Endothelial cell (in vitro differentiated cells): Measurements from ENCODE around the gene HAGHL. TPM values are rescaled to one million over a fixed set of nuclear protein-coding genes. Genes with fewer than 3 reads are reported as not detected.

Source experiments
- DNase-seq: peaks from one replicate; pipeline ENCODE4 v3.0.0; 2021; ENCODE audit warnings: low spot score
- H3K27ac Mint-ChIP-seq: one replicate; pipeline ENCODE4 v1.8.0; 2021; ENCODE audit warnings: mixed read lengths, inconsistent platforms; ENCODE audit not compliant: unreplicated experiment
- H3K27me3 Mint-ChIP-seq: one replicate; pipeline ENCODE4 v1.8.0; 2021; ENCODE audit warnings: mild to moderate bottlenecking, moderate library complexity, mixed read lengths, inconsistent platforms; ENCODE audit not compliant: unreplicated experiment
- H3K36me3 Mint-ChIP-seq: one replicate; pipeline ENCODE4 v1.8.0; 2021; ENCODE audit warnings: mild to moderate bottlenecking, low read depth, mixed read lengths, inconsistent platforms; ENCODE audit not compliant: unreplicated experiment
- H3K4me1 Mint-ChIP-seq: one replicate; pipeline ENCODE4 v1.8.0; 2021; ENCODE audit warnings: mild to moderate bottlenecking, mixed read lengths, inconsistent platforms; ENCODE audit not compliant: unreplicated experiment
- H3K4me3 Mint-ChIP-seq: one replicate; pipeline ENCODE4 v1.8.0; 2021; ENCODE audit warnings: mild to moderate bottlenecking, mixed read lengths, inconsistent platforms; ENCODE audit not compliant: unreplicated experiment
- H3K9me3 Mint-ChIP-seq: one replicate; pipeline ENCODE4 v1.8.0; 2021; ENCODE audit warnings: mixed read lengths, inconsistent platforms; ENCODE audit not compliant: unreplicated experiment
- total RNA-seq: library from RNA; stranded (reverse); fragmentation: NEBNext Ultra II Directional; extraction: Animal tissue kit (Norgen Biotek cat#: 25700); gene quantifications from one replicate; pipeline ENCODE4 v1.2.1, GENCODE V29; 2021; ENCODE audit not compliant: unreplicated experiment
- TF ChIP-seq, protein P1 (sequence below): fragments of 200-600 bp; sonication (generic); IDR thresholded peaks from one replicate; pipeline ENCODE4 v1.5.0; 2021; ENCODE audit warnings: antibody characterized with exemption; ENCODE audit not compliant: unreplicated experiment

The HAGHL gene
- total RNA-seq, 1 donor from 2014 or later = 1.5 TPM

- H3K36me3 Mint-ChIP-seq = no peaks in the 10 kb centered on the region
- TF ChIP-seq, protein P1, sequence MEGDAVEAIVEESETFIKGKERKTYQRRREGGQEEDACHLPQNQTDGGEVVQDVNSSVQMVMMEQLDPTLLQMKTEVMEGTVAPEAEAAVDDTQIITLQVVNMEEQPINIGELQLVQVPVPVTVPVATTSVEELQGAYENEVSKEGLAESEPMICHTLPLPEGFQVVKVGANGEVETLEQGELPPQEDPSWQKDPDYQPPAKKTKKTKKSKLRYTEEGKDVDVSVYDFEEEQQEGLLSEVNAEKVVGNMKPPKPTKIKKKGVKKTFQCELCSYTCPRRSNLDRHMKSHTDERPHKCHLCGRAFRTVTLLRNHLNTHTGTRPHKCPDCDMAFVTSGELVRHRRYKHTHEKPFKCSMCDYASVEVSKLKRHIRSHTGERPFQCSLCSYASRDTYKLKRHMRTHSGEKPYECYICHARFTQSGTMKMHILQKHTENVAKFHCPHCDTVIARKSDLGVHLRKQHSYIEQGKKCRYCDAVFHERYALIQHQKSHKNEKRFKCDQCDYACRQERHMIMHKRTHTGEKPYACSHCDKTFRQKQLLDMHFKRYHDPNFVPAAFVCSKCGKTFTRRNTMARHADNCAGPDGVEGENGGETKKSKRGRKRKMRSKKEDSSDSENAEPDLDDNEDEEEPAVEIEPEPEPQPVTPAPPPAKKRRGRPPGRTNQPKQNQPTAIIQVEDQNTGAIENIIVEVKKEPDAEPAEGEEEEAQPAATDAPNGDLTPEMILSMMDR = no peak
- H3K4me1 Mint-ChIP-seq = no peaks in the 10 kb centered on the region
- no peaks in the 10 kb centered on the region for H3K9me3 Mint-ChIP-seq
- H3K4me3 Mint-ChIP-seq = no peak overlapping the region
- DNase-seq = no peak
- peaks cover 22% of the 10 kb centered on the region for H3K27me3 Mint-ChIP-seq
- no peak overlapping the region for H3K27ac Mint-ChIP-seq
Observed at GRCh38 chr16:703406-703805, 23.5 kb upstream of the HAGHL start.

- H3K27ac Mint-ChIP-seq = no peak overlapping the region
- no peaks in the 10 kb centered on the region for H3K4me1 Mint-ChIP-seq
- H3K4me3 Mint-ChIP-seq = no peak overlapping the region
- H3K9me3 Mint-ChIP-seq = no peaks in the 10 kb centered on the region
- no peaks in the 10 kb centered on the region for H3K36me3 Mint-ChIP-seq
- TF ChIP-seq, protein P1 = no peak
- peaks cover 27% of the 10 kb centered on the region for H3K27me3 Mint-ChIP-seq
- no peak for DNase-seq
Observed at GRCh38 chr16:704047-704446, 22.9 kb upstream of the HAGHL start.

DNA sequence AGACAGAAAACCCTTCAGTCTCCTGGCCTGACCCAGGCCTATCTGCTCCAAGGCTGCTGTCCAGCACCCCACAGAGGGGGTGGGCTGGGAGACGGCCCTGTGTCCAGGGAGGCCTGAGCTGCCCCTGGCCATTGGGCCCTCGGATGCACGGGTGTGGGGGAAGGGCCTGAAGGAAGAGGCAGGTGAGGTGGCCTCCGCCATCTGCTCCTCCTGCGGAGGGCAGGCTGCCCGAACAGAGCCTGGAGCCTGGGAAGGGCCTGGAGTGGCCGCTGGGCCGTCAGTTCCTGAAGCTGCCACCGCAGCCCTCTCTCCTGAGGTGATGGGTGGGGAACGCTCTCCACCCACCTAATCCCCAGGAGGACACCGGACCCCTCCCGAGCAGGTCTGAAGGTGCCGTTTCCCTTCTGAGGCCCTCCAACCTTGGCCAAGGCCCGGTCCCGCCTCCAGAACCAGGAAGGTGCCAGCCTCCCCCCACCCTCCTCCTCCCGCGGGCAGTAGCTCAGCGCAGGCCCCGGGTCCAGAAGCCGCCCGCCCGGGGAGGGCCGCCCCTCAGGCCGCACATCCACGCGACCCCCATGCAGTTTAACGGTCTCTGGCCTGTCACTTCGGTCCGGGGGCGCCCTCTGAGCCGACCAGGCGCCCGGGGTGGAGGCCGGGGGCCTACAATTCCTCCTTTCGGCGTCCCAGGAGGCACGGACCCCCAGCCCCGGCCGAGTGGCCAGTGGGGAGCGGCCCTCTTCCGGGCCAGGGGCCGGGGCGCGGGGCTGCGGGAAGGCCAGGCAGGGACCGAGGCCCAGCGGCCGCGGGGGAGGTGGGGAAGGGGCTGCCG lies 22.1 kb upstream of the HAGHL start:
- Mint-ChIP-seq H3K27ac (no peak overlapping the region), H3K4me3 (no peak overlapping the region), H3K4me1 (no peaks in the 10 kb centered on the region), H3K36me3 (no peaks in the 10 kb centered on the region), H3K27me3 (peaks cover 28% of the 10 kb centered on the region), H3K9me3 (no peaks in the 10 kb centered on the region)
- no peak for DNase-seq
- TF ChIP-seq, protein P1 = no peak

- Mint-ChIP-seq H3K9me3 (no peaks in the 10 kb centered on the region), H3K27me3 (peaks cover 30% of the 10 kb centered on the region), H3K36me3 (no peaks in the 10 kb centered on the region), H3K27ac (no peak within 1 kb of the TSS), H3K4me1 (no peaks in the 10 kb centered on the region), H3K4me3 (no peak within 1 kb of the TSS)
- DNase-seq = no peak
- TF ChIP-seq, protein P1 = no peak
Observed at GRCh38 chr16:705431-706188, 21.3 kb upstream of the HAGHL start, which contains the start of gene FBXL16. TSS of gene FBXL16 (minus strand) at chr16:705801. CDS start at chr16:697405, 8,396 bp downstream.
